ENCODE measurements around the gene MCF2L. TPM values are rescaled to one million over a fixed set of nuclear protein-coding genes. Genes with fewer than 3 reads are reported as not detected.

The MCF2L gene
- total and polyA plus RNA-seq, 7 donors: 9.1 to 40.5 (median 20.3) TPM

DNA sequence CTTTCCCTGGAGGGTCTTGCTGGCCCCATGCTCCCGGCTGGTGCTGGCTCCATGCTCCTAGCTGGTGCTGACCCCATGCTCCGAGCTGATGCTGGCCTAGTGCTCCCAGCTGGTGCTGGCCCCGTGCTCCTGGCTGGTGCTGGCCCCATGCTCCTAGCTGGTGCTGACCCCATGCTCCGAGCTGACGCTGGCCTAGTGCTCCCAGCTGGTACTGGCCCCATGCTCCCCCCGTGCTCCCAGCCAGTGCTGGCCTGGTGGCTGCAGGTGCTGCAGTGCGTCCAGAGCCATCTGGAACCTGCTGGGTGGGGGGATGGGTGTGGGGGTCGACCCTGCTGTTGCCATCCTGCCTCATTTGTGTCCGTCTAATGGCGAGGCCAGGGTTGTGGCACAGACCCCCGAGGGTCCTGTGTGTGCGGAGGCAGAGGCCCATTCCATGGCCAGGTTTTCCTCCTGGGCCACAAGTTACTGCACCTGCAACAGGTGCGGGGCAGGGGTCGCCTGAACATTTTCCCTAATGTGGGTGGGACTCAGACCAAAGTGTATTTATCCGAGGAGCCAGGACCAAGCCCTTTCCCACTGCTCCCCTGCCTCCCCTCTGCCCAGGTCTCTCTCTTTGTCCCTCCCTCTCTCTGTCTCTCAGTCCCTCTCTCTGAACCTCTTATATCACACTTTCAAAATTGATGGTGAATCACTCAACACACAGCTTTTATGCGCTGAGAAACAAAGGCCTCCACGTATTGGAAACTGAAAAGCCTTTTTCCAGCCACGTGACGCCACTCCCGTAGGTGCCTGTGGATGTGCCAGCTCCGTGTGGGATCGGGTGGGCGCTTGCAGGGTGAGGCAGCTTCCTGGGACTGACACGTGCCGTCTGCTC, 45.1 kb downstream of the MCF2L start:
- H3K9me3 ChIP-seq: no peaks in the 10 kb centered on the region
- no peaks in the 10 kb centered on the region for H3K36me3 ChIP-seq (ENCODE audit: insufficient read depth in 1 of 2, low read depth in 1 of 2)
- ATAC-seq (no peak), DNase-seq (no peak)
- no peak overlapping the region for H3K27ac ChIP-seq
- H3K4me3 ChIP-seq: no peak overlapping the region
- peaks cover 0 to 13% (median 9%) of the 10 kb centered on the region in 3 donors for H3K27me3 ChIP-seq (ENCODE audit: insufficient read depth in 3 of 3, low read length in 2 of 3)
- TF ChIP-seq, protein P1, sequence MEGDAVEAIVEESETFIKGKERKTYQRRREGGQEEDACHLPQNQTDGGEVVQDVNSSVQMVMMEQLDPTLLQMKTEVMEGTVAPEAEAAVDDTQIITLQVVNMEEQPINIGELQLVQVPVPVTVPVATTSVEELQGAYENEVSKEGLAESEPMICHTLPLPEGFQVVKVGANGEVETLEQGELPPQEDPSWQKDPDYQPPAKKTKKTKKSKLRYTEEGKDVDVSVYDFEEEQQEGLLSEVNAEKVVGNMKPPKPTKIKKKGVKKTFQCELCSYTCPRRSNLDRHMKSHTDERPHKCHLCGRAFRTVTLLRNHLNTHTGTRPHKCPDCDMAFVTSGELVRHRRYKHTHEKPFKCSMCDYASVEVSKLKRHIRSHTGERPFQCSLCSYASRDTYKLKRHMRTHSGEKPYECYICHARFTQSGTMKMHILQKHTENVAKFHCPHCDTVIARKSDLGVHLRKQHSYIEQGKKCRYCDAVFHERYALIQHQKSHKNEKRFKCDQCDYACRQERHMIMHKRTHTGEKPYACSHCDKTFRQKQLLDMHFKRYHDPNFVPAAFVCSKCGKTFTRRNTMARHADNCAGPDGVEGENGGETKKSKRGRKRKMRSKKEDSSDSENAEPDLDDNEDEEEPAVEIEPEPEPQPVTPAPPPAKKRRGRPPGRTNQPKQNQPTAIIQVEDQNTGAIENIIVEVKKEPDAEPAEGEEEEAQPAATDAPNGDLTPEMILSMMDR (IDR thresholded peaks at IDR 0.05): no peak
- WGBS, 3 donors: 78 to 80% (median 78%) methylated on average over 25 of the region's 25 CpGs
- H3K4me1 ChIP-seq: no peaks in the 10 kb centered on the region
- intact Hi-C loops (cut with DNase I): no loop called here

DNA sequence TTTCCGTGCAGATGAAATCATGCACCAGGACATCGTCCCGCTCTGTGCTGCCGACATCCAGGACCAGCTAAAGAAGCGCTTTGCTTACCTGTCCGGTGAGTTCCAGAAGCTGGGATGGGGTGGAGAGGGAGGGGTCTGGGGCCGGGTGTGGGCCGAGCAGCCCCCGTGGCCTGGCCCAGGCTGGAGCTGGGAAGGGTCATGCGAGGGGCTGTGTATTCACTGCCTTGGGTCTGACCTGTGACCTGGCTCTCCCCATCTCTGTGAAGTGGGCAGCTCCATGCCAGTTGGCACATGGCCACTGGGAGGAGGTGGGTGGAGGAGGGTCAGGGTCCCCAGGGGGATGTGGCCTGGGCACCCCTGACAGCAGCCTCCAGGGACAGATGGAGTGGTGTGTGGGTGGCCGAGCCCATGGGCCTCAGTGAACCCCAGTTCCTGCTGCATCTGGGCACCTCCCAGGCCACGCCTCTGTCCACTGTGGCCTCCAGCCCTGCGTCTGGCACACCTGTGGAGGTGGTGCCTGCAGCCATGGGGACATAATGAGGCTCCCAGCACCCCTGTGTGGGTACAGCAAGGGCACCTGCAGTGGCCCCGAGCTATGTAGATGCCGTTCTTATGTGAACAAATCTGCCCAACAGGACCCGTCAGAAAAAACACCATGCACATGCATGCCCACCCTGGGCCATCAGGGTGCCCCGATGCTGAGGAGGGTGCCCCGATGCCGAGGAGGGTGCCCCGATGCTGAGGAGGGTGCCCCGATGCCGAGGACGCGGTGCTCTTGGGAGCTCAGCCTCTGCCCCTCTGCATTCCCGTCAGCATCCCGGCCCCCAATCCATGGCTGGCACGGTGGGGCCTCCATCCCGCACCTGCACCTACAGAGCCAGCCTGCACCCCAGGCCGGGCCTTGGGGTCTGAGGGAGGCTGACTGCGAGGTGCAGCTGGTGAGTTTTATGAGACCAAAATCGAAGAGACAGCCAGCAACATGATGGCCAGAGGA, 46.0 kb downstream of the MCF2L start:
- Histone ChIP-seq H3K4me3 (no peak overlapping the region), H3K36me3 (ENCODE audit: insufficient read depth in 1 of 2, low read depth in 1 of 2) (no peaks in the 10 kb centered on the region), H3K27ac (no peak overlapping the region), H3K4me1 (no peaks in the 10 kb centered on the region), H3K27me3 (ENCODE audit: insufficient read depth in 3 of 3, low read length in 2 of 3) (peaks cover 0 to 16% (median 9%) of the 10 kb centered on the region in 3 donors), H3K9me3 (no peaks in the 10 kb centered on the region)
- TF ChIP-seq, protein P1 (IDR thresholded peaks at IDR 0.05): no peak
- no peak for DNase-seq
- WGBS, 3 donors: 86 to 90% (median 87%) methylated on average over 31 of the region's 31 CpGs
- intact Hi-C loops (cut with DNase I): no loop called here
- no peak for ATAC-seq

DNA sequence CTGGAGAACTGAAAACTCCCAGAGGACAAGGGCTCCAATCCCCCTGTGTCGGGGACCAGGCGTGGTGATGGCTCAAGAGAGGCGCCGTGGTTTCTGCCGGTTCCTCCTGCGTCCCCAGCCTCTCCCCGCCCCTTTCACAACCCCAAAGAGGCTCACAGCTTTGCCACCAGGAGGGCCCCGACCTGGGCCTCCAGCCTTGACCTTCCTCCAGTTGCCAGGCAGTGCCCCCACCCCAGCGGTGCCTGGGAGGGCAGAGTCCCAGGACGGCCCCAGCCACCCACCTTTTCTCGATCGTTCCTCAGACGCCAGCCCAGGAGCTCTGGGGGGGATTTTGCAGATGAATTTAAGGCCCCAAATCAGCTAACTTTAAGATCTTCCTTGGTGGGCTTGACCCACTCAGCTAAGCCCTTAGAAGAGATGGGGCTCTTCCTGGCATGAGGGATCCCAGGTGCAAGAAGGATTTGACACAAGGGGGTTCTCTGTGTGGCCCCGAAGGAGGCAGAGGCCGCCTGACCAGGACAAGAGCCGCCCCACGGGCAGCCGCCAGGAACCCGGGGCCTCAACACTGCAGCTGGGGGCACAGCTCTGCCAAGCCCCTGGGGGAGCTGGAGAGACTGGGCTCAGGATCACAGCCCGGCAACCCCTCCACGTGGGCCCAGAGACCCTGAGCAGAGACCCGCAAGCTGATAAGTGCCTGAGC, 47.0 kb downstream of the MCF2L start:
- peaks cover 0 to 10% (median 9%) of the 10 kb centered on the region in 3 donors for H3K27me3 ChIP-seq (ENCODE audit: insufficient read depth in 3 of 3, low read length in 2 of 3)
- H3K4me1 ChIP-seq: no peaks in the 10 kb centered on the region
- no peak overlapping the region for H3K27ac ChIP-seq
- DNase-seq (no peak), ATAC-seq (no peak)
- intact Hi-C loops (cut with DNase I): no loop called here
- 80 to 87% (median 83%) methylated on average over 21 to 22 of the region's 22 CpGs for WGBS, 3 donors
- TF ChIP-seq, protein P1 (IDR thresholded peaks at IDR 0.05): no peak
- no peak overlapping the region for H3K4me3 ChIP-seq
- no peaks in the 10 kb centered on the region for H3K9me3 ChIP-seq
- no peaks in the 10 kb centered on the region for H3K36me3 ChIP-seq (ENCODE audit: insufficient read depth in 1 of 2, low read depth in 1 of 2)

DNA sequence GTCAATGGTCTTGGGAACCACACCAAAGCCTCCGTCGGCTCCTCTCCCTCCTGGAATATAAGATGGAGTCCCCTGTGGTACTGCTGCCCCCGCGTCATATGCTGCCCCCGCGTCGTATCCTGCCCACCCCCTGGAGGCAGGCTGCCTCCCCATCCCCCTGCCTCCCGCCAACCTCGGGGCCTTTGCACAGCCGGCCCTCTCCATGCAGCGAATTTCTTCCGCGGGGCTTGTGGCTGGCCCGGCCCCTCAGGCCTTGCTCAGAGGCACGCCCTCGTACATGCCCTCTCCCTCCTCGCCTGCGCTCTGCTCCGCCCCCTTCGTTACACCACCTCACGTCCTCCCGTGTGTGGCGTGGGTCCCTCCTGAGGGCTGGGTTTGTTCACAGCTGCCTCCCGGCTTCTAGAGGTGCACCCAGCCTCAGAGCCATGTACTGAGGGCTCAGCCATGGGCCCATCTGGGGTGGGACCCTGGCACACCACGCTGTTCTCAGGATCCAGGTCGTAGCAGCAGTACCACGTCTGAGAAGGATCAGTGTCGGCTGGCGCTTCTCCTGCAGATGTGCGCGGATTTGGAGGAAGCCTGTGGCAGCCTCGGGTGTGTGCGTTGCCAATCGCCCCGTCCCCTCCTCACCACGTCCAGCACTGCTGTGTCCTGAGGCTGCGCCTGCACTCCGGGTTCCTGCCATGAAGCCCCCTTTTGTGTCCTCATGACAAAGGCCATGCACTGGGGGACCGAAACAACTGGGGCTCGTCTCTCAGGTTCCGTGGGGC, 47.7 kb downstream of the MCF2L start:
- Histone ChIP-seq H3K4me3 (no peak overlapping the region), H3K27me3 (ENCODE audit: insufficient read depth in 3 of 3, low read length in 2 of 3) (peaks cover 0 to 9% (median 8%) of the 10 kb centered on the region in 3 donors), H3K36me3 (ENCODE audit: insufficient read depth in 1 of 2, low read depth in 1 of 2) (no peaks in the 10 kb centered on the region), H3K27ac (no peak overlapping the region), H3K4me1 (no peaks in the 10 kb centered on the region), H3K9me3 (no peaks in the 10 kb centered on the region)
- ATAC-seq (no peak), DNase-seq (no peak)
- WGBS, 3 donors: 83 to 88% (median 86%) methylated on average over 40 to 41 of the region's 41 CpGs
- TF ChIP-seq, protein P1 (IDR thresholded peaks at IDR 0.05): no peak
- intact Hi-C loops (cut with DNase I): no loop called here

All from psoas muscle (tissue), 8 donors.